ENCODE measurements around the gene TLL1. TPM values are rescaled to one million over a fixed set of nuclear protein-coding genes. Genes with fewer than 3 reads are reported as not detected.

The TLL1 gene
- total and polyA plus RNA-seq, 3 experiments from 2014 or later: not detected

DNA sequence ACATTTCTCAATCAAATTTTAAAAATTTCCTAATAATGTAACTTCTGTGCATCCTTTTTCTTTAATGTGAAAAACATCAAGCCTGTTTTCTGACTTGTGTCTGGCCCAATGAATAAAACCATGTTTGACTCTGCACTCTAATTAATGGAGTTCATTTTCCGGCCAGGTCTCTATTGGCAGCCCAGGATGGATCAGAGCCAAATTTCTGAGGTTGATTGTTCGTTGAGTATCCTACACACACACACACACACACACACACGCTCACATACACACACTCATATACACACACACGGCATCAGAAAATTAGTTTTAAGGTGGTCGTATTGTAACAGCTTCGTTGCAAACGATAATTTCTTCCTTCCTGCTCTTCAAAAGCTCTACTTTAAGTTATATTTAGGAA lies 28.9 kb upstream of the TLL1 start:
- Mint-ChIP-seq H3K27me3 (no peaks in the 10 kb centered on the region), H3K36me3 (peaks cover 0 to 2% (median 0%) of the 10 kb centered on the region in 3 donors), H3K27ac (no peak overlapping the region), H3K4me1 (no peaks in the 10 kb centered on the region), H3K4me3 (no peak overlapping the region), H3K9me3 (peaks cover 0 to 6% (median 0%) of the 10 kb centered on the region in 5 donors)
- Histone ChIP-seq H3K4me1 (ENCODE audit: insufficient read depth, low read length) (no peaks in the 10 kb centered on the region), H3K36me3 (ENCODE audit: insufficient read depth, low read length) (no peaks in the 10 kb centered on the region), H3K27ac (ENCODE audit: low read depth, low read length) (no peak overlapping the region), H3K4me3 (ENCODE audit: low read length) (no peak overlapping the region), H3K27me3 (ENCODE audit: insufficient read depth, low read length, poor library complexity, severe bottlenecking) (no peaks in the 10 kb centered on the region), H3K9me3 (ENCODE audit: low read length) (no peaks in the 10 kb centered on the region)
- ChIA-PET POLR2A (no interaction called here), CTCF (no interaction called here)
- DNase-seq: no peak

DNA sequence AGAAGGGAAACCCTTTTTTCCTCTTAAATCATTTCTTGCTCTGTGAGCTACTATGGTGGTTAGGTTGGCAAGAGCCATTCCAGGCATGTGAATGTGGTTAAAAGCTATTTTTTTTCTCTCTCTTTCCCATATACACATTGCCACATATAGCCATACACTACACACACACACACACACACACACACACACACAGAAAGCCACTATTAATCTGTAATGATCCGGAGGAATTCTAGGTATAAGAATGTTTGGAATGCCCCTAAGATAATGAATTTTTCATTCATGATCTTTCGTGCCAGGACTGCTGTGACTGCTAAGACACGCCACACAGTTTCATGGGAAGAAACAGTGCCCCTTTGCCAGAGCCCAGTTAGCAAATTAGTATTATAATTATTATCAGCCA lies 21.8 kb upstream of the TLL1 start:
- Histone ChIP-seq H3K27ac (ENCODE audit: low read depth, low read length) (no peak overlapping the region), H3K36me3 (ENCODE audit: insufficient read depth, low read length) (no peaks in the 10 kb centered on the region), H3K27me3 (ENCODE audit: insufficient read depth, low read length, poor library complexity, severe bottlenecking) (no peaks in the 10 kb centered on the region), H3K4me1 (ENCODE audit: insufficient read depth, low read length) (no peaks in the 10 kb centered on the region), H3K4me3 (ENCODE audit: low read length) (no peak overlapping the region), H3K9me3 (ENCODE audit: low read length) (no peaks in the 10 kb centered on the region)
- ChIA-PET CTCF (no interaction called here), POLR2A (no interaction called here)
- Mint-ChIP-seq H3K4me1 (no peaks in the 10 kb centered on the region), H3K27me3 (no peaks in the 10 kb centered on the region), H3K36me3 (no peaks in the 10 kb centered on the region), H3K9me3 (peaks cover 0 to 4% (median 0%) of the 10 kb centered on the region in 5 donors), H3K4me3 (no peak overlapping the region), H3K27ac (no peak overlapping the region)
- no peak for DNase-seq

DNA sequence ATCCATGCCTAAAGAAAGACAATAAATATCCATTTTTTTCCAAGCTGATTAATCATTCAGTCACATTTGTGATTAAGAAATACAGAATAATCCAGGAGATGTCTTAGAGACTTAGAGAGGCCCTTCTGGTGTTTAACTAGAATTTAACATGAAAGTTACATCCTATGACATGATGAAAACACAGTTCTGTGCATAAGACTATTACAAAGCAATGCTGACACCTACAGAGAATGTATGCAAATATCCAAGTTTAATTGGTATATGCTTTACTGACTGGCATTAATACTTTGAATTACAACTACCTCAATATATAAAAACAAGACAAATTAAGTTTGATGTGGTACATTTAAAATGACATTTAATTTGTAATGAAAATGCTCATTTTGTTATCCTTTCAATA lies 17.8 kb upstream of the TLL1 start:
- H3K4me1 ChIP-seq (ENCODE audit: insufficient read depth, low read length): no peaks in the 10 kb centered on the region
- H3K36me3 ChIP-seq (ENCODE audit: insufficient read depth, low read length): no peaks in the 10 kb centered on the region
- Mint-ChIP-seq H3K4me1 (no peaks in the 10 kb centered on the region), H3K4me3 (no peak overlapping the region), H3K36me3 (no peaks in the 10 kb centered on the region), H3K27ac (no peak overlapping the region), H3K9me3 (peaks cover 1 to 6% (median 4%) of the 10 kb centered on the region in 5 donors), H3K27me3 (no peaks in the 10 kb centered on the region)
- H3K9me3 ChIP-seq (ENCODE audit: low read length): no peaks in the 10 kb centered on the region
- H3K4me3 ChIP-seq (ENCODE audit: low read length): no peak overlapping the region
- no peak overlapping the region for H3K27ac ChIP-seq (ENCODE audit: low read depth, low read length)
- no peaks in the 10 kb centered on the region for H3K27me3 ChIP-seq (ENCODE audit: insufficient read depth, low read length, poor library complexity, severe bottlenecking)
- CTCF ChIA-PET: no interaction called here
- no peak for DNase-seq
- POLR2A ChIA-PET: no interaction called here

DNA sequence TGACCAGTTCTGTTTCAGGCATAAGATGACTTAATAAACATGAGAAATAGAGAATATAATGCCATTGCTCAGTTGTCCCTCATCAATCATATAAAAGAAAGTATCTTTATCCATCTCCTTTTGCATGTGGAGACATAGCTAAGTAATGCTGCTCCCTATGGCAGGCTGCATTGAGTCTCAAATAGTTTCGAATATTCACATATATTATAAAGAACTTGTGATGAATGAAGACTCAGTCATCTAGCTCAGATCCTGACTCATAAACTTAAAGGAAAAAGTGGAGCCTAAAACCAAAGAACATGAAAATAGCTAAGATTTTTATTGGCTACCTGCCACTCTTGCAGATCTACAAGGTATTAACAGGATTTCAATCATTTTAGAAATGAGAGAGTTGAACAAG lies 11.7 kb upstream of the TLL1 start:
- Mint-ChIP-seq H3K9me3 (peaks cover 1 to 10% (median 2%) of the 10 kb centered on the region in 5 donors), H3K4me1 (no peaks in the 10 kb centered on the region), H3K27me3 (no peaks in the 10 kb centered on the region), H3K4me3 (no peak overlapping the region), H3K36me3 (no peaks in the 10 kb centered on the region), H3K27ac (no peak overlapping the region)
- Histone ChIP-seq H3K4me3 (ENCODE audit: low read length) (no peak overlapping the region), H3K4me1 (ENCODE audit: insufficient read depth, low read length) (no peaks in the 10 kb centered on the region), H3K36me3 (ENCODE audit: insufficient read depth, low read length) (no peaks in the 10 kb centered on the region), H3K27me3 (ENCODE audit: insufficient read depth, low read length, poor library complexity, severe bottlenecking) (no peaks in the 10 kb centered on the region), H3K9me3 (ENCODE audit: low read length) (no peaks in the 10 kb centered on the region), H3K27ac (ENCODE audit: low read depth, low read length) (no peak overlapping the region)
- ChIA-PET CTCF (no interaction called here), POLR2A (no interaction called here)
- no peak for DNase-seq

DNA sequence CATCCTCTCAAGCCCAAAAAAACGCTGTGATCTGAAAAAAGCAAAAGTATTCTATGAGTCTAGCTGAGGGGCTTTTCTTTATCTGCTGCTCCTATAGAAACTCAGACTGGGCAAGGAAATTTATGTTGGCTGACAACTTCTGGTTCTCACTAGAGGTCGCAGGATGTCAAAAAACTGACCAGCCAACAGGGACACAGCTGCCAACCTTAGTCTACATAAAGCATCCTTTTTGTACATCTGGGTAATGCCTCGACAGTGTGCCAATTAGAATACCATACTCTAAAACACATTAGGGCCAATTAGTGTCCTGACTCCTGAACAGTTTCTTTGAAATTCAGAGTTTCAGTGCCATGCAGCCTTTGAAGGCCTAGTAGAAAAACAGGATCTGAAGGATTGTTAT lies 8.8 kb upstream of the TLL1 start:
- H3K4me1 ChIP-seq (ENCODE audit: insufficient read depth, low read length): no peaks in the 10 kb centered on the region
- ChIA-PET CTCF (no interaction called here), POLR2A (no interaction called here)
- no peaks in the 10 kb centered on the region for H3K36me3 Mint-ChIP-seq
- H3K4me3 Mint-ChIP-seq: no peak overlapping the region
- no peak overlapping the region for H3K27ac ChIP-seq (ENCODE audit: low read depth, low read length)
- H3K4me1 Mint-ChIP-seq: no peaks in the 10 kb centered on the region
- H3K9me3 Mint-ChIP-seq: peaks cover 1 to 10% (median 4%) of the 10 kb centered on the region in 5 donors
- DNase-seq: no peak
- H3K4me3 ChIP-seq (ENCODE audit: low read length): no peak overlapping the region
- no peaks in the 10 kb centered on the region for H3K9me3 ChIP-seq (ENCODE audit: low read length)
- H3K27ac Mint-ChIP-seq: no peak overlapping the region
- no peaks in the 10 kb centered on the region for H3K27me3 Mint-ChIP-seq
- no peaks in the 10 kb centered on the region for H3K27me3 ChIP-seq (ENCODE audit: insufficient read depth, low read length, poor library complexity, severe bottlenecking)
- H3K36me3 ChIP-seq (ENCODE audit: insufficient read depth, low read length): no peaks in the 10 kb centered on the region

DNA sequence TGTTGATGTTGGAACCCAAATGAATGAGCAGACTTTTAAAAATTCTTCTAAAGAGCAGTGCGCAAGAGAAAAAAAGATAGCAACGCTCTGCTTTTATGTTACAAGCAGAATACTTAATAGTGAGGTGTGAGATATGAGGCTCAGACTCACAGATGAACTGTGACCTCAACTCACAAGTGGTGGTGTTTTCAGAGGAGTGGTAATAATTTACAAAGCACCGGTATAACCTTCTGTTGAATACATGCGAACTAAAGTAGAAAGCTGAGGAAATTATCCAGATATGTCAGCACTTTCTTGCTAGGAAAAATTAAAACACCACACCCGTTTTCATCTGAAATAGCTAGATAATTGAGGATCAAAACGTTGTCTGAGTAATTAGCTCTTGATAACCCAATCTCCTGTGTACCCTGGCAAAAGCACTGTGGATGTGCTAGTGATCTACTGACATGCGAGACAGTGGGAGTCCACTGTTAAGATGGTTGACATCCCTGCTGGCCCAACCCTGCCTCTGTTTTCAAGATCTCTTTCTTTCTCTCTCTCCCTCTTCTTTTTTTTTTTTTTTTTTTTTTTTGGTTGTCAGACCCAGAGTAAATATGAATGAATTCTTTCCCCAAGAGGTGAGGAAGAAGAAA lies 6.9 kb upstream of the TLL1 start:
- CTCF ChIA-PET: no interaction called here
- H3K4me1 Mint-ChIP-seq: no peaks in the 10 kb centered on the region
- no peaks in the 10 kb centered on the region for H3K9me3 ChIP-seq (ENCODE audit: low read length)

DNA sequence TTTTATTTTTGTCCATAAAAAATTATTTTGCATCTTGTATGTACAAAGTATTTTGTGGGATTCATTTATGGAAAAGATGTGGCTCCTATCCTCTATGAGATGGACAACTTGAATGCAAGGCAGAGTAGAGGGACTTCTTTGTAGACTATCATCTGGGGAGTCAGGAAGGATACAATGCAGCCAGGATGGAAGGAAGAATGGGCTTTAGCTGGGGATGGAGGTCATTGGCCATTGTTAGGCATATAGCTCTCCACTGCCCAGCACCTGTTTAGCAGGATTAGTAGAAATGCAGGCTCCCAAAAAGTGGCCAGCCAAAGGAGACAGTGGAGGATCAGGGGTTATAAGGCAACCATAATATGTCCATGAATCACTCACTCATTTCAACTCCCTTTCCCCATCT lies 5.1 kb upstream of the TLL1 start:
- Mint-ChIP-seq H3K27me3 (peaks cover 14 to 25% of the 10 kb centered on the region in 2 donors), H3K27ac (no peak overlapping the region), H3K36me3 (no peaks in the 10 kb centered on the region), H3K9me3 (peaks cover 0 to 11% (median 4%) of the 10 kb centered on the region in 5 donors), H3K4me3 (no peak overlapping the region), H3K4me1 (peaks cover 0 to 4% (median 0%) of the 10 kb centered on the region in 3 donors)
- Histone ChIP-seq H3K36me3 (ENCODE audit: insufficient read depth, low read length) (no peaks in the 10 kb centered on the region), H3K27me3 (ENCODE audit: insufficient read depth, low read length, poor library complexity, severe bottlenecking) (peaks cover 3% of the 10 kb centered on the region), H3K4me3 (ENCODE audit: low read length) (no peak overlapping the region), H3K4me1 (ENCODE audit: insufficient read depth, low read length) (no peaks in the 10 kb centered on the region), H3K9me3 (ENCODE audit: low read length) (no peaks in the 10 kb centered on the region), H3K27ac (ENCODE audit: low read depth, low read length) (no peak overlapping the region)
- CTCF ChIA-PET: no interaction called here
- POLR2A ChIA-PET: no interaction called here
- no peak for DNase-seq

More for the DNA sequence above, 6.9 kb upstream of the TLL1 start:
- H3K36me3 Mint-ChIP-seq: no peaks in the 10 kb centered on the region
- H3K27me3 Mint-ChIP-seq: peaks cover 2 to 8% of the 10 kb centered on the region in 2 donors
- H3K27ac ChIP-seq (ENCODE audit: low read depth, low read length): no peak overlapping the region
- no peak overlapping the region for H3K4me3 ChIP-seq (ENCODE audit: low read length)
- H3K4me3 Mint-ChIP-seq: no peak overlapping the region
- no peak for DNase-seq
- no peaks in the 10 kb centered on the region for H3K36me3 ChIP-seq (ENCODE audit: insufficient read depth, low read length)
- no peak overlapping the region for H3K27ac Mint-ChIP-seq
- POLR2A ChIA-PET: no interaction called here
- no peaks in the 10 kb centered on the region for H3K27me3 ChIP-seq (ENCODE audit: insufficient read depth, low read length, poor library complexity, severe bottlenecking)
- no peaks in the 10 kb centered on the region for H3K4me1 ChIP-seq (ENCODE audit: insufficient read depth, low read length)
- H3K9me3 Mint-ChIP-seq: peaks cover 0 to 3% (median 2%) of the 10 kb centered on the region in 5 donors

DNA sequence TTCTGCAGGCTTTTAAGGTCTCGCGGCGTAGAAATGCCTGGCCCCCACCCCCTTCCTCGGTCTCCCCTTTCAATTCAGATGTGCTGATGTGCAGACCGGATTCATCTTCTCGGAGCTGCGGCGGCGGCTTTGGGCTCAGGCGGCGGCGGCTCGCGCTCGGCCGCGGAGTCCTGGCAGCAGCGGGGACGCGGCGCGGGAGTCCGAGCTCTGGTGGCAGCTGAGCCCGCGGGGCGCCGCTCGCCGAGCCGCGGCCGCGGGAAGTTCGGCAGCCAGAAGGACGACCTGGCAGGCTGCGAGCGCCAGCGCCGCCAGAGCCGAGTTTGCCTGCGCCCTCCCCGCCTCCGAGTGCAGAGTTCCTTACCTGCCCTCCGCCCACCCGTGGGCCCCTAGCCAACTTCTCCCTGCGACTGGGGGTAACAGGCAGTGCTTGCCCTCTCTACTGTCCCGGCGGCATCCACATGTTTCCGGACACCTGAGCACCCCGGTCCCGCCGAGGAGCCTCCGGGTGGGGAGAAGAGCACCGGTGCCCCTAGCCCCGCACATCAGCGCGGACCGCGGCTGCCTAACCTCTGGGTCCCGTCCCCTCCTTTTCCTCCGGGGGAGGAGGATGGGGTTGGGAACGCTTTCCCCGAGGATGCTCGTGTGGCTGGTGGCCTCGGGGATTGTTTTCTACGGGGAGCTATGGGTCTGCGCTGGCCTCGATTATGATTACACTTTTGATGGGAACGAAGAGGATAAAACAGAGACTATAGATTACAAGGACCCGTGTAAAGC lies 448 bp downstream of the TLL1 start:
- Histone ChIP-seq H3K36me3 (ENCODE audit: insufficient read depth, low read length) (no peaks in the 10 kb centered on the region), H3K4me3 (ENCODE audit: low read length) (no peak overlapping the region), H3K9me3 (ENCODE audit: low read length) (no peaks in the 10 kb centered on the region), H3K4me1 (ENCODE audit: insufficient read depth, low read length) (no peaks in the 10 kb centered on the region), H3K27ac (ENCODE audit: low read depth, low read length) (no peak overlapping the region), H3K27me3 (ENCODE audit: insufficient read depth, low read length, poor library complexity, severe bottlenecking) (peaks cover 11% of the 10 kb centered on the region)
- Mint-ChIP-seq H3K36me3 (no peaks in the 10 kb centered on the region), H3K27me3 (peaks cover 31 to 57% of the 10 kb centered on the region in 2 donors), H3K4me3 (peak overlapping the region in 3 of 7 donors; percentile 27 to 54 (median 37)), H3K27ac (no peak overlapping the region), H3K9me3 (peaks cover 0 to 16% (median 6%) of the 10 kb centered on the region in 5 donors), H3K4me1 (peaks cover 0 to 18% (median 5%) of the 10 kb centered on the region in 3 donors)
- CTCF ChIA-PET: no interaction called here
- POLR2A ChIA-PET: no interaction called here
- DNase-seq: no peak

All from CD8-positive, alpha-beta memory T cell (primary cell).